ENCODE measurements around the gene OR8K1. TPM values are rescaled to one million over a fixed set of nuclear protein-coding genes. Genes with fewer than 3 reads are reported as not detected.

The OR8K1 gene
- total RNA-seq, 4 donors from 2014 or later, result not detected

Other genes with a start within 250 kb of the OR8K1 start
- gene OR8H2, start 242.4 kb upstream of the OR8K1 start, total RNA-seq, result not detected
- gene OR8H3, start 223.7 kb upstream of the OR8K1 start, total RNA-seq, result not detected
- gene OR8J3, start 205.8 kb upstream of the OR8K1 start, total RNA-seq, result not detected
- not detected for gene OR8K5, start 185.7 kb upstream of the OR8K1 start, total RNA-seq
- not detected for gene OR5J2, start 169.4 kb upstream of the OR8K1 start, total RNA-seq
- gene OR5T2, start 111.8 kb upstream of the OR8K1 start, total RNA-seq, result not detected
- gene OR5T3, start 93.8 kb upstream of the OR8K1 start, total RNA-seq, result not detected
- gene OR5T1, start 71.9 kb upstream of the OR8K1 start, total RNA-seq, result not detected
- not detected for gene OR8H1, start 53.8 kb upstream of the OR8K1 start, total RNA-seq
- gene OR8K3, start 30.9 kb upstream of the OR8K1 start, total RNA-seq, result not detected
- not detected for gene OR8J1, start 8.3 kb downstream of the OR8K1 start, total RNA-seq
- gene OR8U1, start 29.6 kb downstream of the OR8K1 start, total RNA-seq, result not detected
- gene OR5AL1, start 66.7 kb downstream of the OR8K1 start, total RNA-seq, result not detected
- not detected for gene OR5M3, start 127.3 kb downstream of the OR8K1 start, total RNA-seq
- not detected for gene OR5M8, start 145.3 kb downstream of the OR8K1 start, total RNA-seq
- under 1 TPM in 1 of 4 donors, not detected in 3; 0.38 TPM for gene OR5M11, start 197.2 kb downstream of the OR8K1 start, total RNA-seq
- not detected for gene OR5M10, start 231.7 kb downstream of the OR8K1 start, total RNA-seq